Astrocyte (in vitro differentiated cells and primary cell): ENCODE results near the gene PECR. TPM values are rescaled to one million over a fixed set of nuclear protein-coding genes. Genes with fewer than 3 reads are reported as not detected.

Source experiments
- DNase-seq: peaks from one replicate; pipeline ENCODE4 v3.0.0-alpha.2; 2010; ENCODE audit warnings: low read depth
- FAIRE-seq: peaks from 2 replicates; lab custom pipeline; 2011; peaks lifted over from hg19 to GRCh38; lab: Jason Lieb, UNC
- H2AFZ ChIP-seq: 2 replicates; pipeline ENCODE4 v1.6.0; 2012; ENCODE audit warnings: low read depth, low read length, inconsistent platforms
- H3K27ac ChIP-seq: 2 replicates; pipeline ENCODE4 v1.5.1; 2011; ENCODE audit warnings: low read depth, low read length, inconsistent platforms
- H3K27me3 ChIP-seq: 2 replicates; pipeline ENCODE4 v1.6.0; 2011; ENCODE audit warnings: low read length, inconsistent platforms; ENCODE audit not compliant: insufficient read depth
- H3K36me3 ChIP-seq: 2 replicates; pipeline ENCODE4 v1.5.1; 2011; ENCODE audit warnings: low read length, inconsistent platforms; ENCODE audit not compliant: insufficient read depth
- H3K4me1 ChIP-seq: 2 replicates; pipeline ENCODE4 v1.5.1; 2011; ENCODE audit warnings: low read length, inconsistent platforms; ENCODE audit not compliant: insufficient read depth
- H3K4me2 ChIP-seq: 2 replicates; pipeline ENCODE4 v1.6.0; 2012; ENCODE audit warnings: low read length, inconsistent platforms
- H3K4me3 ChIP-seq: 2 replicates; pipeline ENCODE4 v1.5.1; 2011; ENCODE audit warnings: low read depth, mild to moderate bottlenecking, low read length, inconsistent platforms; ENCODE audit not compliant: insufficient read depth
- H3K79me2 ChIP-seq: 2 replicates; pipeline ENCODE4 v1.6.0; 2012; ENCODE audit warnings: mild to moderate bottlenecking, low read length, inconsistent platforms; ENCODE audit not compliant: insufficient read depth
- H3K9ac ChIP-seq: 2 replicates; pipeline ENCODE4 v1.6.0; 2012; ENCODE audit warnings: mild to moderate bottlenecking, low read length, inconsistent platforms
- H3K9me3 ChIP-seq: 2 replicates; pipeline ENCODE4 v1.5.1; 2012; ENCODE audit warnings: low read depth, mild to moderate bottlenecking, low read length, inconsistent platforms; ENCODE audit not compliant: insufficient read depth
- H4K20me1 ChIP-seq: 2 replicates; pipeline ENCODE4 v1.6.0; 2012; ENCODE audit warnings: low read length, inconsistent platforms; ENCODE audit not compliant: insufficient read depth
- H3K27ac Mint-ChIP-seq: one replicate; pipeline ENCODE4 v1.8.0; 2021; ENCODE audit warnings: mild to moderate bottlenecking, mixed read lengths; ENCODE audit not compliant: unreplicated experiment
- H3K27me3 Mint-ChIP-seq: one replicate; pipeline ENCODE4 v1.8.0; 2021; ENCODE audit warnings: low read depth, mixed read lengths; ENCODE audit not compliant: unreplicated experiment
- H3K36me3 Mint-ChIP-seq: one replicate; pipeline ENCODE4 v1.8.0; 2021; ENCODE audit warnings: low read depth, mixed read lengths; ENCODE audit not compliant: unreplicated experiment
- H3K4me1 Mint-ChIP-seq: one replicate; pipeline ENCODE4 v1.8.0; 2021; ENCODE audit warnings: low read depth, mixed read lengths; ENCODE audit not compliant: unreplicated experiment
- H3K4me3 Mint-ChIP-seq: one replicate; pipeline ENCODE4 v1.8.0; 2021; ENCODE audit warnings: mild to moderate bottlenecking, moderate library complexity, mixed read lengths; ENCODE audit not compliant: unreplicated experiment
- H3K9me3 Mint-ChIP-seq: one replicate; pipeline ENCODE4 v1.8.0; 2021; ENCODE audit warnings: mild to moderate bottlenecking, mixed read lengths; ENCODE audit not compliant: unreplicated experiment
- EZH2 ChIP-seq: IDR thresholded peaks from 2 replicates; pipeline ENCODE4 v1.6.1; 2012; ENCODE audit warnings: mild to moderate bottlenecking, low read length, inconsistent platforms; ENCODE audit not compliant: insufficient read depth
- total RNA-seq: library from RNA; stranded (reverse); gene quantifications from 2 replicates; pipeline ENCODE4 v1.2.1, GENCODE V29; 2021
- TF ChIP-seq, protein P1 (sequence below): IDR thresholded peaks from 2 replicates; pipeline ENCODE4 v1.5.1; 2011; ENCODE audit warnings: low read depth, mild to moderate bottlenecking, inconsistent platforms, low read length, moderate library complexity; ENCODE audit not compliant: insufficient read depth

The PECR gene
- total RNA-seq, 1 donor from 2014 or later: 17.0 TPM

DNA sequence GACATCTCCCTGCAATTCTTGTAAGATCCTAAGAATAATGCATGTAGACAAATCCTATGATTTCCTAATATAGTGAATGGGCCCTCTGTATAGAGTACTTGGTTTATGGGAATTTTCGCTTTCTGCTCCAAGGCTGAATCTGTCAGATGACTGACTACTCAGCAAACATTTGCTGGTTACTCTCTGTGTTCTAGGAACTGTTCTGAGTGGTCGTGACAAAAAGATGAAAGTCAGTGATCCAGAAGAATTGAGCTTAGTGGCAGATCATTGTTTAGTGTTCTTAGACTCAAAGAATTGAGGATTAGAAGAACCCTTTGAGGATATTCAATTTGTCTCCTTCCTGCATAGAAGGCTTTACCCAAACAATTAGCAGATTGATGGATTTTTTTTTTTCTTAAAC, 37.5 kb upstream of the PECR start:
- TF ChIP-seq, protein P1, sequence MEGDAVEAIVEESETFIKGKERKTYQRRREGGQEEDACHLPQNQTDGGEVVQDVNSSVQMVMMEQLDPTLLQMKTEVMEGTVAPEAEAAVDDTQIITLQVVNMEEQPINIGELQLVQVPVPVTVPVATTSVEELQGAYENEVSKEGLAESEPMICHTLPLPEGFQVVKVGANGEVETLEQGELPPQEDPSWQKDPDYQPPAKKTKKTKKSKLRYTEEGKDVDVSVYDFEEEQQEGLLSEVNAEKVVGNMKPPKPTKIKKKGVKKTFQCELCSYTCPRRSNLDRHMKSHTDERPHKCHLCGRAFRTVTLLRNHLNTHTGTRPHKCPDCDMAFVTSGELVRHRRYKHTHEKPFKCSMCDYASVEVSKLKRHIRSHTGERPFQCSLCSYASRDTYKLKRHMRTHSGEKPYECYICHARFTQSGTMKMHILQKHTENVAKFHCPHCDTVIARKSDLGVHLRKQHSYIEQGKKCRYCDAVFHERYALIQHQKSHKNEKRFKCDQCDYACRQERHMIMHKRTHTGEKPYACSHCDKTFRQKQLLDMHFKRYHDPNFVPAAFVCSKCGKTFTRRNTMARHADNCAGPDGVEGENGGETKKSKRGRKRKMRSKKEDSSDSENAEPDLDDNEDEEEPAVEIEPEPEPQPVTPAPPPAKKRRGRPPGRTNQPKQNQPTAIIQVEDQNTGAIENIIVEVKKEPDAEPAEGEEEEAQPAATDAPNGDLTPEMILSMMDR: no peak
- TF ChIP-seq EZH2: no peak
- no peak for DNase-seq
- H3K4me3 ChIP-seq: no peak overlapping the region
- Mint-ChIP-seq H3K4me3 (no peak overlapping the region), H3K27me3 (no peaks in the 10 kb centered on the region), H3K4me1 (peaks cover 33% of the 10 kb centered on the region), H3K27ac (no peak overlapping the region), H3K9me3 (no peaks in the 10 kb centered on the region), H3K36me3 (peaks cover 28% of the 10 kb centered on the region)
- H3K9me3 ChIP-seq: no peaks in the 10 kb centered on the region
- peaks cover 18% of the 10 kb centered on the region for H3K4me1 ChIP-seq
- FAIRE-seq: peak; percentile 9
- peaks cover 91% of the 10 kb centered on the region for H3K79me2 ChIP-seq
- H3K36me3 ChIP-seq: peaks cover 71% of the 10 kb centered on the region
- H3K27me3 ChIP-seq: no peaks in the 10 kb centered on the region
- H2AFZ ChIP-seq: no peak overlapping the region
- H3K9ac ChIP-seq: no peak overlapping the region
- peaks cover 22% of the 10 kb centered on the region for H4K20me1 ChIP-seq
- H3K4me2 ChIP-seq: no peak overlapping the region
- no peak overlapping the region for H3K27ac ChIP-seq

DNA sequence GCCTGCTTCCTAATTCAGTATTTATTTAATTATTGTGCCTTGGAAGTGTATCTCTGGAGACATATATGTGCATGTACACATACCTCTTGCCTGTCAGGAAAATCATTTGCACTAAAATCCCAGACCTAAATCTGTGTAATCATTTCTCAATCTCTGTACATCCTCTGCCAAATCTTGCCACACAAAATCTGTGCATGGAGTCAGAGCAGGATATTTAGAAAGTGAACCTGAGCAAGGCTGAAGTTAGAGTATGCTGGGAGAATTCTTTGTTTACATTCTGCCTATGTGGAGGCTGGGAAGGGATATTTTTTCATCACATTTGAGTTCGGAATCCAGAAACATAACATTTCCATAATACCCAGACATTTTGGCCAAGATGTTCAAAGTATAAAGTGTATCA, 36.9 kb upstream of the PECR start:
- peaks cover 18% of the 10 kb centered on the region for H3K4me1 ChIP-seq
- H3K4me3 ChIP-seq: no peak overlapping the region
- Mint-ChIP-seq H3K9me3 (no peaks in the 10 kb centered on the region), H3K27me3 (no peaks in the 10 kb centered on the region), H3K36me3 (peaks cover 25% of the 10 kb centered on the region), H3K4me1 (peaks cover 30% of the 10 kb centered on the region), H3K4me3 (no peak overlapping the region), H3K27ac (no peak overlapping the region)
- FAIRE-seq: no peak
- H2AFZ ChIP-seq: no peak overlapping the region
- H3K9ac ChIP-seq: no peak overlapping the region
- DNase-seq: no peak
- H3K9me3 ChIP-seq: no peaks in the 10 kb centered on the region
- TF ChIP-seq, protein P1: no peak
- TF ChIP-seq EZH2: no peak
- H4K20me1 ChIP-seq: peaks cover 25% of the 10 kb centered on the region
- H3K27me3 ChIP-seq: no peaks in the 10 kb centered on the region
- peaks cover 68% of the 10 kb centered on the region for H3K36me3 ChIP-seq
- peak overlapping the region; percentile 3 for H3K27ac ChIP-seq
- H3K4me2 ChIP-seq: no peak overlapping the region
- peaks cover 86% of the 10 kb centered on the region for H3K79me2 ChIP-seq

DNA sequence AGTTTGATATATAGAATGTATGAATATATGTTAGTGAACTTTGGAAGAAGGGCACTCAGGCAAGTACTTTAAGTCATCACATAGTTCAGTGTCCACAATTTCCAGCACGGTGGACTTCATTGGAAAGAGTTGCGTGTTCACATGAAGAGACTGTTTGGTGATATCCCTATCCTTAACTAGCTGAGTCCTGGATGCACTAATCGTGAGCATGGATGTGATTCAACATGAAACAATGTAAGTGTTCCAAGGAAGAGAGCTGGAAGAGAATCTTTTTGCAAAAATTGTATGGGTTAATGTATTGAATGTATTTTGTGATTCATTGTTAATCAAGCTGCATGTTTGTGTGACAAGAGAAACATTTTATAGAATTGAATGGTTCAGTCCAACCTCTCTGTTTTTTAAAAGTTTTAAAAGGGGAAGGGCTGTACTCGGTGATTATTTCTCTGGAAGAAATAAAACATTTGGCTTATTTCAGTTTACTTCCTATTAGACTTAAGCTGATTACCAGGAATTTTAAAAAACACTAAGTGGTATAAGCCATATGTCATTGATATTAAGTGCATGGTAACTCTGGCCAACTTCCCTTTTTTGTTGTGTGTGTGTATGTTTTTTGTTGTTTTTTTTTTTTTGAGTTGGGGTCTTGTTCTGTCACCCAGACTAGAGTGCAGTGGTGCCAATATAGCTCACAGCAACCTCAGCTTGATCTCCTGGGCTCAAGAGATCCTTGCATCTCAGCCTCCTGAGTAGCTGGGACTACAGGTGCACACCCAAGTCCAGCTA, 36.1 kb upstream of the PECR start:
- peak overlapping the region; percentile 18 for H3K4me2 ChIP-seq
- H2AFZ ChIP-seq: no peak overlapping the region
- no peak overlapping the region for H3K4me3 ChIP-seq
- peaks cover 87% of the 10 kb centered on the region for H3K79me2 ChIP-seq
- no peaks in the 10 kb centered on the region for H3K27me3 Mint-ChIP-seq
- FAIRE-seq (peak; percentile 70), DNase-seq (peak; percentile 54)
- H3K4me1 ChIP-seq: peaks cover 18% of the 10 kb centered on the region
- no peaks in the 10 kb centered on the region for H3K9me3 Mint-ChIP-seq
- H3K36me3 Mint-ChIP-seq: peaks cover 24% of the 10 kb centered on the region
- H3K27ac Mint-ChIP-seq: peak overlapping the region; percentile 37
- H3K27me3 ChIP-seq: no peaks in the 10 kb centered on the region
- peak overlapping the region; percentile 48 for H3K4me3 Mint-ChIP-seq
- peaks cover 24% of the 10 kb centered on the region for H4K20me1 ChIP-seq
- H3K9me3 ChIP-seq: no peaks in the 10 kb centered on the region
- no peak overlapping the region for H3K9ac ChIP-seq
- no peak for TF ChIP-seq EZH2
- peak overlapping the region; percentile 9 for H3K27ac ChIP-seq
- H3K4me1 Mint-ChIP-seq: peaks cover 37% of the 10 kb centered on the region
- H3K36me3 ChIP-seq: peaks cover 69% of the 10 kb centered on the region
